Endometrium (tissue), 2 donors: ENCODE data around the gene FIG4.
"Not testable (repeated sequence)": the region's sequence is repeated elsewhere in the genome, so short reads cannot be mapped to it uniquely, and the experiment has no call there.

Experiments used
- FAIRE-seq: peaks from 2 replicates; lab custom pipeline; 2012; peaks lifted over from hg19 to GRCh38; lab: Jason Lieb, UNC
- donor health status: control.
- donor health status: control.

Gene FIG4

DNA sequence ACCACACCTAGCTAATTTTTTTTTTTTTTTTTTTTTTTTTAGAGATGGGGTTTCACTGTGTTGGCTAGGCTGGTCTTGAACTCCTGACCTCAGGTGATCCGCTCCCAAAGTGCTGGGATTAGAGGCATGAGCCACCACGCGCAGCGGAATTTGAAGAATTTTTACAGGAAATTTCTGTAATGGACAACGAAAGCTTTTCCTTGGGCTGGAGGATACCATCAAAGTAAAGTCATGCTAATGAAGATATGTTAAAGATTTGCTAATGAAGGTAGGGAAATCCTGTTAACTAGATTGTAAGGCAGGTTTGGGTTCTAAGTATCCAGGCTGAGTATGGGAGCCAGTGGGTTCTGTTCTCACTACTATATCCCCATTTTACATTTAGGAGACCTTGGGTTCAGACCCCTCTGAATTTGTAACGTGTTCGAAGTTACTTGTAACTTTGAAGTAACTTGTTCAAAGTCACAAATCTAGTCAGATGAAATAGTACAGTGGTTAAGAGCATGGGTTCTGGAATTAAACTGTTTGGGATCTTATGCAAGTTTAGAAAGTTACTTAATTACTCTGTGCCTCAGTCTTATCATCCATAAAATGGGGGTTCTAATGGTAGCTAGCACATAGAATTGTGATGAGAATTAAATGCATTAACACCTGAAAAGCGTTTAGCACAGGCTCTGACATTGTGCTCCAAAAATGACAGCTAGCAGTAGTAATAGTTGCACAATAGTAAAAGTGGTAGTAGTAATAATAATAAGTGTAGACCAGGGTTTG is 163.6 kb downstream of the FIG4 start:
- no peak for FAIRE-seq

DNA sequence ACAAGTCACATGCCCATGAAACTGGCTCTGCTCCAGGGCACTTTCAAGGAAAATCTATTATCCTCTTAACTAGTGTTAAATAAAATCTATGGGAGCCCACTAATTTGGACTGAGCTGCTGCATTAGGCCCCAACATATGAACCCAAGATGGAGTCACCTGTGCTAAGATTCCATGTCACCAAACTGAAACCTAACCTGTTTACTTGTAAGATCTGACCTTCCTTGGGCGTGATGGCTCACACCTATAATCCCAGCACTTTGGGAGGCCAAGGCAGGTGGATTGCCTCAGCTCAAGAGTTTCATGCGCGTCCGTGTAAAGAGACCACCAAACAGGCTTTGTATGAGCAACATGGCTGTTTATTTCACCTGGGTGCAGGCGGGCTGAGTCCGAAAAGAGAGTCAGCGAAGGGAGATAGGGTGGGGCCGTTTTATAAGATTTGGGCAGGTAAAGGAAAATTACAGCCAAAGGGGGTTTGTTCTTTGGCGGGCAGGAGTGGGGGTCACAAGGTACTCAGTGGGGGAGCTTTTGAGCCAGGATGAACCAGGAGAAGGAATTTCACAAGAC is 164.5 kb downstream of the FIG4 start:
- not testable (repeated sequence) for FAIRE-seq

DNA sequence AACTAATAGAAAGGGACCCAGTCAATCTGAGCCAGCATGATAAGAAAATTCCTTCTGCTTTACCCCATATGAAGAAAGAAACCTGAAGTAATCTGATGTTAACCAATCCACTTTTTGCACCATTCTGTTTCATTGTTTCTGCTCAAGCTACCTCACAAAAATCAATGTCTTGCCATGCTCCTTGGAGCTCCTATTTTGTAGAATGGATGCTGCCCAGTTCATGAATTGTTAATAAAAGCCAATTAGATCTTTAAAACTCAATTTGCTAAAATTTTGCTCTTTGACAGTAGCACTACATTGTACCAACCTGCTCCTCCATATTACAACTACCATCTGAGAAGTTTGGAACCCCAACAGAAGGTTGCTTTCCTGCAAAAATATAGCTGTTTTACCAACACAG is 170.8 kb downstream of the FIG4 start:
- FAIRE-seq = no peak

DNA sequence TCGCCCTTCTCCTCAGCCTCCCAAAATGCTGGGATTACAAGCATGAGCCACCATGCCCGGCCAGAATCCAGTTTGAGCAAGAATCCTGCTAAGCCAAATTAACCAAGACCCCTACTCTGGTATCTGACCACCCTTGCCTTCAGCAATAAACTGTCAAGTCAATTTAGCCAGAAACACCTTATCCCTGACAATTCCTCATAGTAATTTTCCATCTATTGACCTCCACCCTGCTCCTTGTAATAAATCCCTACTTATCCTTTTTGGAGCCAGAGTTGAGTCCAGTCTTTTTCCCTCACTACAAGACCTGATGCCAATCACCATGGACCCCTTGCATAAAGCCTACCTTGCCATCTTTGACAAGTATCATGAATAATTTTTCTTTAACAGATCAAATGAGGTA is 173.0 kb downstream of the FIG4 start:
- FAIRE-seq = no peak

DNA sequence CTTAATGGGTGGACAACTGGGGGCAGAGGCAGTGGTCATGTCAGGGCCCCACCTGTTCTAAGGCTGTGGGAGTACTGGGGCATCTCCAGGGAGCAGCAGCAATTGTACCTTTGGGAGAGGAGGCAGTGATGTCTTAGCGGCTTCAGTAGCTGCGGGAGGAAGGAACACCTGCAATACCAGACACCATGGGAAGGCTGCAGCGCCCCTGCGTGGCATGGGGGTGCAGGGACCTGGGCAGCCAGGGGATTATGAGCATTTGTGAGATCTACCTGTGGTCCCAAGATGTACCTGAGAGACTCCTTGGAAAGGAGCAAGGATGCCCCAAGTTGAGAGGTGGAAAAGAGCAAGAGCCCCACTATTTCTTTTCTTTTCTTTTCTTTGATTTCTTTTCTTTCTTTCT is 174.9 kb downstream of the FIG4 start:
- no peak for FAIRE-seq

DNA sequence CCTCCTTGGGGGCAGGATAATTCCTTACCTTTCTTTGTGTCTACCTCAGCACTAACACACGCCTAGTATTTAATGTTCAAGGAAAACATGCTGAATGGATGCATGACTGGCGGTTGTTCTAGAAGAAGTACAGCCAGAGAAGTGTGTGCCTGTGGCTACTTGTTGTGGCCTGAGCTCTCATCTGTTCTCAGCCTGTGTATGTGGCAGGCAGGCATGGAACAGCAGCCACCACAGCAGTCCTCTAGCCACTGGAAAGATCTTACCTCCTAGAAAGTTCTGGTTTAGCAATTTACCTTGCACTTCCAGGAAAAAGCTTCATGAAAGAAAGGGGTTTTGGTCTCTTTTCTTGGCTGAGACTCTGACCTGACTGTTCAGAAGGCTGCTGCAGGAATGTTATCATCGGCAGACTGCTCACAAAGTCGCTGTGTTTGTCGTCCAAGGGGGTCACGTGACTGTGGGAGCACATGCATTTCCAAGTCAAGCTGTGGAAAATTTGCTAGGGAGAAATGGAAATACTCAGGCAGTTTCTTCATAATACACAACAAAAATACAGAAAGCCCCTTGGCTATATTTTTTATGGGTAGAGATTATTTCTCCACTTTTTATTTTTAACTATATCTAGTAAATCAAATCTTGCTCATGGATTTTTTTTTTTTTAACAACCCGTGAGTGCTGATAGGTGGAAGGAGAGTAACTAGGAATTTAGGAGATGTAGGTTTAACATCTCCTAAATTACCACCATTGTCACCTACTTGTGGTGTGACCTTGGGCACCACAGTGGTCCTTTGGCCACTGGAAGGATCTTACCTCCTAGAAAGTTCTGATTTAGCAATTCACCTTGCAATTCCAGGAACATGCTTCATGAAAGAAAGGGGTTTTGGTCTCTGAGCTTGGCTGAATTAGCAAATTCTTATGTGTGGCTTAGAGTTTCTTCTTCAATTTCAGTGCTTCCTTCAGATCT is 176.2 kb downstream of the FIG4 start:
- peak; percentile 91 for FAIRE-seq

DNA sequence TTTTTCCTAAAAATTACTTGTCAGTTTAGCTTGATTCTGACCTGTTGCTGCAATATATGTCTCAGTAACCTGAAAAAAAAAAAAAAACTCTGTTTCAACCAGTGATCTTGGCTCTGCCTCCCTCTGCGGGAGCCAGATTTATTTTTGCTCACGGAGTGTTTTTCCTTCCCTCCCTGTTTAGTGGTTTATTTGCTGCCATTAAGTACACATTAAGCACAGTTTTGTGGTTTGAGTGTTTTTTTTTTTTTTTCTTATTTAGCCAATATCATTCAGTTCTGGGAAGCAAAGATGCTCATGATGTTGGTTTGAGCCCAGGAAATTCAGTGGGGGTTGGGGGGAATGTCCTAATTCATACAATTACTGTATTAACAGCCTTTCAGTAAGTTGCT is 176.9 kb downstream of the FIG4 start:
- peak; percentile 91 for FAIRE-seq

DNA sequence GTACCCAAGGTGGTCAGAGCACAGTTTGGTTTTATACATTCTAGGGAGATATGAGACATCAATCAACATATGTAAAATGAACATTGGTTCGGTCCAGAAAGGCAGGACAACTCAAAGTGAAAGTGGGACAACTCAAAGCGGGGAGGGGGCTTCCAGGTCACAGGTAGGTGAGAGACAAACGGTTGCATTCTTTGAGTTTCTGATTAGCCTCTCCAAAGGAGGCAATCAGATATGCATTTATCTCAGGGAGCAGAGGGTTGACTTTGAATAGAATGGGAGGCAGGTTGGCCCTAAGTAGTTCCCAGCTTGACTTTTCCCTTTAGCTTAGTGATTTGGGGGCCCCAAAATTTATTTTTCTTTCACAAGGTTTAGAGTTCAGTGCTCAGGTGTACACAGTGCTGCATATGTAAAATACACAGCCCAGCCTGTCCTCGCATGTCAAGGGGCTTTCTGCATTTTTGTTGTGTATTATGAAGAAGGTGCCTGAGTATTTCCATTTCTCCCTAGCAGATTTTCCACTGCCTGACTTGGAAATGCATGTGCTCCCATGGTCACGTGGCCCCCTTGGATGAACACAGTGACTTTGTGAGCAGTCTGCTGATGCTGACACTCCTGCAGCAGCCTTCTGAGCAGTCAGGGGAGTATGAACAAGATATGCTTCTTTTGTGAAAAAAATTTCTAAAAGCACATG is 178.4 kb downstream of the FIG4 start:
- not testable (repeated sequence) for FAIRE-seq

DNA sequence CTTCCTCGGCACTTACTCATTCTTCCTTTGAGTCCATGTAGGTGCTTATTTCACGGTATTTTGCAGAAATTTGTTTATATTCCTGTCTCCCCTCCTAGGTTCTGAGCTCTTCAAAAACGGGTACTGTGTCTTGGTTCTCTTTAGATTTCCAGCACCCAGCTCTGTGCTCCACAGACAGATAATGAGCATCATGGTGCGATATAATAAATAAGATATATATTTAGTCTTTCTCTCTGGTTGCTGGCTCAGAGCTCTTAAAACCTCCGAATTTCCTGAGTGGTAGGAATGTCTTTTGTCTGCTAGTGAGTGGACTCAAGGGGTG is 179.0 kb downstream of the FIG4 start:
- FAIRE-seq = no peak

DNA sequence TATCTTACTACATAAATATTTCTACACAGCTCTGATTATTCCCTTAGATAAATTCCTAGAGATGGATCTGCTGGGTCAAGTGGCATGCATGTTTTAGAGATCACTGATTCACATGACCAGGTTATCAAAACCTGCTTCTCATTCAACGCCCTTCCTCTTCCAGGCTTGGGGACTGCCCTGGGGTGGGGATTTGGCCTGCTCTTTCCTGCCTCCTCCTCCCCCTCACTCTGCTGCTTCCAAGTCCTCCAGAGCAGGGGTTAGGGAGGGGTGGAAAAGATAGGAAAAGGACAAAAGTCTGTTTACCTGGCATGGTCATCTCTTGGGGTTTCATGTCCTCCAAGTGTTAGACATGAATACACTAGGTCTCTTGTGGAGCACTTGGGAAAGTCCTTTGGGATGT is 181.5 kb downstream of the FIG4 start:
- no peak for FAIRE-seq

DNA sequence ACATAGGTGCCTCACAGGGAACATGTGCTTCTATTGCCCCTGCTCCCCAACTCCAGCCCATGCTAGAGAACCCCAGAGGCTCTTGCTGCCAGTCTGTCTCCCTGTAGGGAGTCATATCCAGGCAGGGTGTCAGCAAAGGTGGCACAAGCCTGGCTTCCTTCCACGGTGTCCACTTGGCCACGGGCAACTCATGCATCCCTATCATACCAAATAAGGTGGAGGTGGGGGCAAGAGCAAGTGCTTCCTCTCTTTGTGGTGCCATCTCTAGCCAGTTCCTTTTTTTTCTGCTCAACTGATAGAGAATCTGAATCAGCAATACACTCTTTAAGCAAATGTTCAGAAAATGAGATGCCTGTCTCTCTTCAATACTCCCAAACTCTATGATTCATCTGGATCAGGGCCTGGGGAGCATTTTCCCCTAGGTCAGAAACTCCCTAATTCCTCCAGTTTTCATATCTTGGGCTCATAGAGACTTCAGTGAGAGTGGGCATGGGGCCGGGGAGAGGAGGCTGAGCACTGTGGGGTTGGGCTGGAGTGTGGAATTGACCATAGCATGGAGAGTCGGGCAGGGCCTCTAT is 182.0 kb downstream of the FIG4 start:
- no peak for FAIRE-seq

DNA sequence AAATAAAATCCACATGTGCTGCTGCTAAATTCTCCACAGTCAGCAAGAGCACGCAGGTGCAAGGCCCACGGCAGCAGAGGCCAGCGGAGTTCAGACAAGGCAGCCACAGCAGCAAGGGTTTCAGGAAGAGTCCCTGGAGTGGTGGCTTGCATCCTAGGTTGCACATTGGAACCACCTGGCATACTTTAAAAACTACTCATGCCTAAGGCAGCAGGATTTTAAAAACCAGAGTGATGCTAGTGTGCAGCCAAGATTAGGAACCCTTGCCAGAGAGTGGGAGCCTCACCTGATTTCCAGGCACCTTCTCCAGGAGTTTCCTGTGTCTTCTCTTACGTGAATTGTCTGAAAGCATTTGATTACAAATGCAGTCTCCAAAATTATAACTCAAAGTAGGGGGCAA is 183.0 kb downstream of the FIG4 start:
- FAIRE-seq = no peak

DNA sequence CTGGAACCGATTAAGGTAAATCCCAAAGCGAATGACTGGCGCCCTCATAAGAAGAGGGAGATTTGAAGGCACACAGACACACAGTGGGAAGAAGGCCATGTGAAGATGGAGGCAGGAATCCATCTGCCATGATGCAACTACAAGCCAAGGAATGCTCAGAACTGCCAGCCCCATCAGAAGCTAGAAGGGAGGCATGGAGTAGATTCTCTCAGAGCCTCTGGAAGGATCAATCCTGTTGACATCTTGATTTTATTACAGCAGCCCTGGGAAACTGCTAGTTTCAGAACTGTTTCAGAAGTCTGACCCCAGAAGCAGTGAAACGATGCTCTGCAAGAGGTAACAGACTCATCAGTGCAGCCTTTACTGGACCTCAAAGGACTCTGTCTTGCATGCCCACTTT is 183.5 kb downstream of the FIG4 start:
- no peak for FAIRE-seq
